ENCODE data around the gene LETM1. TPM values are rescaled to one million over a fixed set of nuclear protein-coding genes. Genes with fewer than 3 reads are reported as not detected.
A peak's percentile ranks its signal among the peaks of the same experiment; 100 is the strongest.

The LETM1 gene
- polyA plus RNA-seq, 1 experiment: 17.1 TPM

DNA sequence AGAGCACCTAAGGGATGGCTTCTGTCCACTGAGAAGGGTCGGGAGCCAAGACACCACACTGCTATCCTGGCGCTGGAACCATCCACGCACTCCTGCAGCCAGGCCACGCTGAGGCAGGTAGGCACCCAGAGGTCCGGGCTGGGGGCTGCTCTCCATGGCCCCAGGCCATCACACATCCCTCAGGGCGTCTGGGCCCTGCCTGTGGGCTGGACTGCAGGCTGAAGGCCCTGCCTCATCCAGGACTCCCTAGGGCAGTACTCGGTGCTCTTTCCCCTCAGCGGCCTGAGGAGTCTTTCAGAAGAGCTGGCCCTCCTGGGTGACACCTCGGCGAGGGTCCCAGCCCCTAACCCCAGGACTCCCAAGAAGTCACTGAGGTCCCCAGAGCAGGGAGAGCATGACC lies 45.2 kb downstream of the LETM1 start:
- ChIA-PET POLR2A (no interaction called here), CTCF (interaction anchor here (0.8 to 6.2 kb wide), 20 partner anchors 8 to 118 kb away, joined by 3 to 148 read pairs (median 4); no protein-coding TSS in a partner anchor)
- TF ChIP-seq, protein P1, sequence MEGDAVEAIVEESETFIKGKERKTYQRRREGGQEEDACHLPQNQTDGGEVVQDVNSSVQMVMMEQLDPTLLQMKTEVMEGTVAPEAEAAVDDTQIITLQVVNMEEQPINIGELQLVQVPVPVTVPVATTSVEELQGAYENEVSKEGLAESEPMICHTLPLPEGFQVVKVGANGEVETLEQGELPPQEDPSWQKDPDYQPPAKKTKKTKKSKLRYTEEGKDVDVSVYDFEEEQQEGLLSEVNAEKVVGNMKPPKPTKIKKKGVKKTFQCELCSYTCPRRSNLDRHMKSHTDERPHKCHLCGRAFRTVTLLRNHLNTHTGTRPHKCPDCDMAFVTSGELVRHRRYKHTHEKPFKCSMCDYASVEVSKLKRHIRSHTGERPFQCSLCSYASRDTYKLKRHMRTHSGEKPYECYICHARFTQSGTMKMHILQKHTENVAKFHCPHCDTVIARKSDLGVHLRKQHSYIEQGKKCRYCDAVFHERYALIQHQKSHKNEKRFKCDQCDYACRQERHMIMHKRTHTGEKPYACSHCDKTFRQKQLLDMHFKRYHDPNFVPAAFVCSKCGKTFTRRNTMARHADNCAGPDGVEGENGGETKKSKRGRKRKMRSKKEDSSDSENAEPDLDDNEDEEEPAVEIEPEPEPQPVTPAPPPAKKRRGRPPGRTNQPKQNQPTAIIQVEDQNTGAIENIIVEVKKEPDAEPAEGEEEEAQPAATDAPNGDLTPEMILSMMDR (IDR thresholded peaks at IDR 0.05; ENCODE audit: insufficient read depth, low read depth, low read length): no peak
- Histone ChIP-seq H3K27me3 (ENCODE audit: control insufficient read depth, insufficient read depth, low read length) (no peaks in the 10 kb centered on the region), H3K36me3 (ENCODE audit: control insufficient read depth, insufficient read depth, low read length) (peaks cover 14% of the 10 kb centered on the region), H3K4me3 (ENCODE audit: low read depth, low read length) (no peak overlapping the region)
- DNase-seq (ENCODE audit: low read depth): no peak

DNA sequence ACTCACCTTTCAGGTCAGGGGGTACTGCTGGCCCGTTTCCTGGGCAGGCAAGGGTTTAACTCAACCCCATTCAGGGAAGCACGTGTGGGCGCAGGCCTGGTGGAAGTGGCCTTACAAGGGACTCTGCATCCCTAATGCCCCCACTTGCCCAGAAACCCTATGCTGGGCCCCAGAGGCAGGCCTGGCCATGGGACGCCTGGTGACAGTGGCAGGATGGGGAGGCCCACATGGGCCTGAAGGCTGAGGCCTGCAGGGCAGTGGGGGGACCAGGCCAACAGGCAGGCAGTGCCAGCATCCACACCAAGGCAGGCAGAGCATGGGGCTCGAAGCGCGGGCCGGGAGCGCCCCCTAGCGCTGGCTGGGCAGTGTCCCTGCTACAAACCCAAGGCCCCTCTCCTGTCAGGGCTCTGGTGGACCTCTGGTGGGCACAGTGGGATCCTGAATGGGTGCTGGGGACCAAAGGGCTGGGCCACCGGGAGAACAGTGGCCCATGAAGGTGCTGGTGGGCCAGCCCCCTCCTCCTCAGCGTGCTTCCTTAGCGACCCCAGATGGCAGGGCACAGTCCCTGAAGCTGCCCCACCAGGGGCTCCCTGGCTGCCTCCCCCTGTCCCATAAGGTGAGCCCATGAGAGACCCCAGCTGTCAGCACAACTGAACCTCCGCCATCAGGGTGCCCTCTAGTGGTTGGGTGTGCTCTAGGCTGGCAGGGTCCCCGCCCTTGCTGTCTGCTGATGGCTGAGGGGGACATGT lies 46.0 kb downstream of the LETM1 start:
- Histone ChIP-seq H3K27me3 (ENCODE audit: control insufficient read depth, insufficient read depth, low read length) (no peaks in the 10 kb centered on the region), H3K4me3 (ENCODE audit: low read depth, low read length) (no peak overlapping the region), H3K36me3 (ENCODE audit: control insufficient read depth, insufficient read depth, low read length) (peaks cover 10% of the 10 kb centered on the region)
- CTCF ChIA-PET: interaction anchor here (0.6 to 6.2 kb wide), 39 partner anchors 8 to 119 kb away, joined by 3 to 148 read pairs (median 4); no protein-coding TSS in a partner anchor
- no peak for DNase-seq (ENCODE audit: low read depth)
- TF ChIP-seq, protein P1 (IDR thresholded peaks at IDR 0.05; ENCODE audit: insufficient read depth, low read depth, low read length): peak; percentile 93
- POLR2A ChIA-PET: no interaction called here

DNA sequence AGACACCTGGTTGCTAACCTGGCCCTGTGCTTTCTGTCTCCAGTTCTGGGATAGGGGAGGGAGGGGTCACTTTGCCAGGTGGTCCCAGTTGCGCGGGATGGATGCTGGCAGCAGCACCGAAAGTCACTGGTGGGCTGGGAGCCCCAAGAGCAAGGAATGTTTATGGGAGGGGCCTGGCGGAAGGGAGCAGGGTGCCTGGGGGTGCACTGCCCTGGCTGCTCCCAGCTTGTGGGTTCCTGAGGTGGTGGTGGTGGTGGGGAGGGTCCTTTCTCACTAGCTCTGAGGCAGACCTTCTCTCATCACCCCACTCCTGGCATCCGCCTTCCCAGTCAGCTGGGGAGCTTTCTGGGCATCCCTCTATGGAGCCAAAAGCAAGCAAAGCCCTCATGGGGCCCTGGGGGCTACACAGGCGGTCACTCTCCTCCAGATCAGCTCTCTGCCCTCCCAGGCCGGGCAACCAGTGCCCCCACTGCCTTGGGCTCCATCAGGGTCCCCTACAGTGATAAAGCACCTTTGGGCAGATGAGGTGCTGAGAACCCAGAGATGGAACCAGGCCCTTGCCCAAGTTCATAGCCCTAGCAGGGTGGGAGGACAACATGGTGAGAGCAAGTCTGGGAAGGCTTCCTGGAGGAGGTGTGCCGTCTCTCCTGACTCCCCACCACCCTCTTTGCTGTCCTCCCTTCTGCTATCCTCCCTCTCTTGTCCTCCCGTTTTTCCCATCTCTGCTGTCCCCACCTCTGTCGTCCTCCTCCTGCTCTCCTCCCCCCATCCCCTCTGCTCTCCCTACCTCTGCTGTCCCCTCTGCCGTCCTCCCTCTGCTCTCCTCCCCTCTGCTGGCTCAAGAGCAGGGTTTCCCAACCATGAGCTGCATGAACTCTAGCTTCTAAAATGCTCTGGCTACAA lies 46.9 kb downstream of the LETM1 start:
- TF ChIP-seq, protein P1 (IDR thresholded peaks at IDR 0.05; ENCODE audit: insufficient read depth, low read depth, low read length): no peak
- no peak for DNase-seq (ENCODE audit: low read depth)
- Histone ChIP-seq H3K27me3 (ENCODE audit: control insufficient read depth, insufficient read depth, low read length) (no peaks in the 10 kb centered on the region), H3K4me3 (ENCODE audit: low read depth, low read length) (no peak overlapping the region), H3K36me3 (ENCODE audit: control insufficient read depth, insufficient read depth, low read length) (peaks cover 3% of the 10 kb centered on the region)
- POLR2A ChIA-PET: no interaction called here
- CTCF ChIA-PET: interaction anchor here (0.6 to 6.2 kb wide), 30 partner anchors 8 to 118 kb away, joined by 3 to 148 read pairs (median 4); no protein-coding TSS in a partner anchor

DNA sequence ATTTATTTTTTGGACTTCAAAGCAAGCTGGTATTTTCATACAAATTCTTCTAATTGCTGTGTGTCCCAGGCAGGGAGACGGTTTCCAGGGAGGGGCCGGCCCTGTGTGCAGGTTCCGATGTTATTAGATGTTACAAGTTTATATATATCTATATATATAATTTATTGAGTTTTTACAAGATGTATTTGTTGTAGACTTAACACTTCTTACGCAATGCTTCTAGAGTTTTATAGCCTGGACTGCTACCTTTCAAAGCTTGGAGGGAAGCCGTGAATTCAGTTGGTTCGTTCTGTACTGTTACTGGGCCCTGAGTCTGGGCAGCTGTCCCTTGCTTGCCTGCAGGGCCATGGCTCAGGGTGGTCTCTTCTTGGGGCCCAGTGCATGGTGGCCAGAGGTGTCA lies 47.6 kb downstream of the LETM1 start:
- TF ChIP-seq, protein P1 (IDR thresholded peaks at IDR 0.05; ENCODE audit: insufficient read depth, low read depth, low read length): no peak
- ChIA-PET CTCF (interaction anchor here (0.6 to 6.2 kb wide), 12 partner anchors 14 to 115 kb away, joined by 3 to 148 read pairs (median 6); no protein-coding TSS in a partner anchor), POLR2A (no interaction called here)

More for the DNA sequence above, 47.6 kb downstream of the LETM1 start:
- H3K27me3 ChIP-seq (ENCODE audit: control insufficient read depth, insufficient read depth, low read length): no peaks in the 10 kb centered on the region
- H3K36me3 ChIP-seq (ENCODE audit: control insufficient read depth, insufficient read depth, low read length): peaks cover 2% of the 10 kb centered on the region
- H3K4me3 ChIP-seq (ENCODE audit: low read depth, low read length): no peak overlapping the region
- DNase-seq (ENCODE audit: low read depth): no peak
